NT2/D1 (cell line): ENCODE measurements around the gene CEP112.

Source experiments
- DNase-seq: peaks from one replicate; pipeline ENCODE4 v3.0.0-alpha.2; 2011; ENCODE audit warnings: low read depth, low spot score
- H3K27me3 ChIP-seq: 2 replicates; pipeline ENCODE4 v1.6.0; 2011; ENCODE audit warnings: mild to moderate bottlenecking; ENCODE audit not compliant: insufficient read length, insufficient read depth
- H3K36me3 ChIP-seq: 2 replicates; pipeline ENCODE4 v1.6.1; 2011; ENCODE audit warnings: mild to moderate bottlenecking, low read length, mixed read lengths; ENCODE audit not compliant: insufficient read depth, insufficient read length
- H3K4me1 ChIP-seq: 2 replicates; pipeline ENCODE4 v1.5.1; 2011; ENCODE audit not compliant: insufficient read depth, insufficient read length
- H3K4me3 ChIP-seq: 2 replicates; pipeline ENCODE4 v1.5.1; 2011; ENCODE audit warnings: low read depth; ENCODE audit not compliant: insufficient read length
- H3K9ac ChIP-seq: 2 replicates; pipeline ENCODE4 v1.6.0; 2011; ENCODE audit warnings: low read depth; ENCODE audit not compliant: insufficient read length
- H3K9me3 ChIP-seq: 2 replicates; pipeline ENCODE4 v1.5.1; 2011; ENCODE audit warnings: mild to moderate bottlenecking, low read length; ENCODE audit not compliant: insufficient read depth
- SUZ12 ChIP-seq: IDR thresholded peaks from 2 replicates; pipeline ENCODE4 v1.6.1; 2011; ENCODE audit not compliant: insufficient read length, insufficient read depth; ENCODE audit errors: extremely low read depth
- YY1 ChIP-seq: IDR thresholded peaks from 2 replicates; pipeline ENCODE4 v1.6.1; 2011; ENCODE audit not compliant: insufficient read length, insufficient read depth
- ZNF274 ChIP-seq: IDR thresholded peaks from 2 replicates; pipeline ENCODE4 v1.6.1; 2011; ENCODE audit warnings: mild to moderate bottlenecking, low read depth, low read length

The CEP112 gene

GRCh38 chr17:65931246-65932149, 260.4 kb downstream of the CEP112 start:
- Histone ChIP-seq H3K36me3 (no peaks in the 10 kb centered on the region), H3K27me3 (no peaks in the 10 kb centered on the region), H3K9me3 (peaks cover 22% of the 10 kb centered on the region), H3K9ac (no peak overlapping the region), H3K4me3 (no peak overlapping the region), H3K4me1 (no peaks in the 10 kb centered on the region)
- DNase-seq, result no peak
- TF ChIP-seq ZNF274 (no peak), YY1 (no peak), SUZ12 (no peak)

GRCh38 chr17:65930140-65930730, 261.7 kb downstream of the CEP112 start:
- TF ChIP-seq YY1 (no peak), ZNF274 (no peak), SUZ12 (no peak)
- H3K36me3 ChIP-seq, result no peaks in the 10 kb centered on the region
- H3K9ac ChIP-seq, result no peak overlapping the region
- H3K9me3 ChIP-seq, result peaks cover 16% of the 10 kb centered on the region
- no peak overlapping the region for H3K4me3 ChIP-seq
- H3K4me1 ChIP-seq, result no peaks in the 10 kb centered on the region
- DNase-seq, result no peak
- H3K27me3 ChIP-seq, result no peaks in the 10 kb centered on the region

- H3K27me3 ChIP-seq, result no peaks in the 10 kb centered on the region
- no peak overlapping the region for H3K4me3 ChIP-seq
- H3K9ac ChIP-seq, result no peak overlapping the region
- no peak for TF ChIP-seq YY1
- TF ChIP-seq SUZ12, result no peak
- TF ChIP-seq ZNF274, result no peak
- H3K4me1 ChIP-seq, result no peaks in the 10 kb centered on the region
- no peaks in the 10 kb centered on the region for H3K36me3 ChIP-seq
- no peak for DNase-seq
- no peaks in the 10 kb centered on the region for H3K9me3 ChIP-seq
Measured at GRCh38 chr17:65926599-65926998, 265.3 kb downstream of the CEP112 start.

GRCh38 chr17:65925606-65926307, 266.2 kb downstream of the CEP112 start:
- H3K9me3 ChIP-seq, result no peaks in the 10 kb centered on the region

GRCh38 chr17:65920996-65921395, 270.9 kb downstream of the CEP112 start:
- Histone ChIP-seq H3K4me3 (no peak overlapping the region), H3K36me3 (no peaks in the 10 kb centered on the region), H3K9ac (no peak overlapping the region), H3K27me3 (no peaks in the 10 kb centered on the region), H3K9me3 (no peaks in the 10 kb centered on the region), H3K4me1 (no peaks in the 10 kb centered on the region)
- TF ChIP-seq SUZ12 (no peak), YY1 (no peak), ZNF274 (no peak)
- DNase-seq, result no peak

More at GRCh38 chr17:65925606-65926307, 266.2 kb downstream of the CEP112 start:
- DNase-seq, result no peak
- H3K9ac ChIP-seq, result no peak overlapping the region
- TF ChIP-seq SUZ12 (no peak), ZNF274 (no peak), YY1 (no peak)
- no peaks in the 10 kb centered on the region for H3K4me1 ChIP-seq
- no peaks in the 10 kb centered on the region for H3K27me3 ChIP-seq
- H3K4me3 ChIP-seq, result no peak overlapping the region
- no peaks in the 10 kb centered on the region for H3K36me3 ChIP-seq

- TF ChIP-seq YY1 (no peak), SUZ12 (no peak), ZNF274 (no peak)
Measured at GRCh38 chr17:65918916-65919315, 273.0 kb downstream of the CEP112 start.

GRCh38 chr17:65918500-65918899, 273.4 kb downstream of the CEP112 start:
- no peaks in the 10 kb centered on the region for H3K9me3 ChIP-seq
- DNase-seq, result no peak
- TF ChIP-seq ZNF274, result no peak
- no peak for TF ChIP-seq SUZ12
- TF ChIP-seq YY1, result no peak
- H3K36me3 ChIP-seq, result no peaks in the 10 kb centered on the region
- no peak overlapping the region for H3K4me3 ChIP-seq
- no peak overlapping the region for H3K9ac ChIP-seq
- H3K4me1 ChIP-seq, result no peaks in the 10 kb centered on the region
- no peaks in the 10 kb centered on the region for H3K27me3 ChIP-seq

More at GRCh38 chr17:65918916-65919315, 273.0 kb downstream of the CEP112 start:
- DNase-seq, result peak; percentile 5
- H3K27me3 ChIP-seq, result no peaks in the 10 kb centered on the region
- H3K36me3 ChIP-seq, result no peaks in the 10 kb centered on the region
- no peak overlapping the region for H3K4me3 ChIP-seq
- H3K4me1 ChIP-seq, result no peaks in the 10 kb centered on the region
- H3K9ac ChIP-seq, result no peak overlapping the region
- H3K9me3 ChIP-seq, result no peaks in the 10 kb centered on the region
